C4-2B (cell line): ENCODE data around the gene ACP2.

ENCODE experiments used
- CTCF ChIP-seq: fragments of 450-650 bp; conservative IDR thresholded peaks from 2 replicates; pipeline ENCODE4 v1.5.1; 2017; ENCODE audit warnings: mild to moderate bottlenecking
- ZFX ChIP-seq: fragments of 450-650 bp; IDR thresholded peaks from 2 replicates; pipeline ENCODE4 v1.6.1; 2017

GRCh38 chr11:47289856-47290255 lies 41.2 kb upstream of the ACP2 start:
- no peak for TF ChIP-seq CTCF
- no peak for TF ChIP-seq ZFX
